Suprapubic skin (tissue), 3 donors: Measurements from ENCODE around the gene RICTOR.

Source experiments
- CTCF ChIP-seq, 2 donors: fragments of 200-600 bp in 1 of 2; fragments of 450-650 bp in 1 of 2; sonication (generic) in 1 of 2; IDR thresholded peaks; one replicate each; pipeline ENCODE4 v1.5.1; 2016 to 2019; ENCODE audit warnings: antibody characterized with exemption in 2 of 2, mild to moderate bottlenecking in 1 of 2, moderate library complexity in 1 of 2
- EP300 ChIP-seq: sonication (generic); formaldehyde crosslinking; IDR thresholded peaks from one replicate; pipeline ENCODE4 v1.6.1; 2017; ENCODE audit warnings: antibody characterized with exemption
- POLR2A ChIP-seq, 2 donors: fragments of 450-650 bp; IDR thresholded peaks; one replicate each; pipeline ENCODE4 v1.6.1; 2017; ENCODE audit warnings: antibody characterized with exemption in 2 of 2, mild to moderate bottlenecking in 2 of 2, moderate library complexity in 2 of 2

DNA sequence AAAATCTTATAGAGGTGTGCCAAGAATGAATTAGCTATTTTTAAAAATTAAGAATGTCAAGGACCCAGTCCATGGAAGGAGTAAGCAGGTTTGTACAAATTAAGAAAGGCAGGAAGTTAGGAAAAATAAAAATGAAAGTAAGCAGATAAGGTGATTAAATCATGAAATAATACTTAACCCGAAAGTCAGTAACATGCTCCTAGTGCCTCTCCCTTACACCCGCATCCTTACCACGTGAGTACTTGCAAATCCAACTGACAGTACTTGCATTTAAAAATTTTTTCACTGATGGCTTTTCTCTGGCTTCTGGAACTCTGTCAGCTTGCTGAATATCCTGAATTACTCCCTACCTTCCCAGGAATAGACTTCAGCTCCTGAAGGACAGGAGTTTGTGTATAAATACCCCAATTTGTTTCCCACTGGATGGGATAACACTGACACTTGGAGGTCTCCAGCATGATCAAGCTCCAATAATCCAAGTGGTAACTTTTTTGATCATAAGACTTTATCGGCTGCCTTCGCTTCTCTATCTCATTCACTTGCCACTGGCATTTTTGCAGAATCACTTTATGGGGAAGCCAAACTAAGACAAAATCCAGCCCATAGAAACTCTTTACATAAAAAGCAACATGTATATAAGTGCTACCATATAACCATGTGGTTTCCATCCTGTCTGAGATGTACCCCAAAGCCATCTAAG lies 41.6 kb upstream of the RICTOR start:
- no peak for TF ChIP-seq EP300
- no peak for TF ChIP-seq POLR2A (IDR thresholded peaks at IDR 0.05)
- no peak for TF ChIP-seq CTCF (IDR thresholded peaks at IDR 0.05)
